Skeletal muscle tissue (tissue), 4 donors: ENCODE data around the gene DNAJB6. TPM values are rescaled to one million over a fixed set of nuclear protein-coding genes. Genes with fewer than 3 reads are reported as not detected.

Experiments
- H3K27ac ChIP-seq: one replicate; pipeline ENCODE4 v1.7.0; 2013; ENCODE audit warnings: mild to moderate bottlenecking, low read depth, low read length, inconsistent platforms
- H3K27me3 ChIP-seq, 3 donors: one replicate each; pipeline ENCODE4 v1.7.0; 2013; ENCODE audit warnings: low read length in 3 of 3; ENCODE audit not compliant: control insufficient read depth in 3 of 3, insufficient read depth in 3 of 3
- H3K36me3 ChIP-seq, 3 donors: one replicate each; pipeline ENCODE4 v1.7.0; 2013; ENCODE audit warnings: low read length in 3 of 3; ENCODE audit not compliant: control insufficient read depth in 3 of 3, insufficient read depth in 3 of 3
- H3K4me1 ChIP-seq, 3 donors: one replicate each; pipeline ENCODE4 v1.7.0; 2013; ENCODE audit warnings: low read length in 3 of 3, mild to moderate bottlenecking in 3 of 3; ENCODE audit not compliant: control insufficient read depth in 3 of 3, insufficient read depth in 3 of 3
- H3K4me3 ChIP-seq, 3 donors: one replicate each; pipeline ENCODE4 v1.7.0; 2013; ENCODE audit warnings: low read length in 3 of 3
- H3K9ac ChIP-seq, 3 donors: one replicate each; pipeline ENCODE4 v1.7.0; 2013; ENCODE audit warnings: low read length in 3 of 3, mild to moderate bottlenecking in 3 of 3, moderate library complexity in 2 of 3, low read depth in 1 of 3
- H3K9me3 ChIP-seq, 3 donors: one replicate each; pipeline ENCODE4 v1.7.0; 2013; ENCODE audit warnings: low read length in 3 of 3; ENCODE audit not compliant: control insufficient read depth in 3 of 3
- total RNA-seq: library from RNA; depleted of rRNA; stranded (reverse); fragments of >200 nt; gene quantifications from one replicate; pipeline ENCODE4 v1.2.3, GENCODE V29; 2014
- donor health status: Osteomylitis.

The DNAJB6 gene
- total RNA-seq, 1 donor from 2014 or later = 68.9 TPM

DNA sequence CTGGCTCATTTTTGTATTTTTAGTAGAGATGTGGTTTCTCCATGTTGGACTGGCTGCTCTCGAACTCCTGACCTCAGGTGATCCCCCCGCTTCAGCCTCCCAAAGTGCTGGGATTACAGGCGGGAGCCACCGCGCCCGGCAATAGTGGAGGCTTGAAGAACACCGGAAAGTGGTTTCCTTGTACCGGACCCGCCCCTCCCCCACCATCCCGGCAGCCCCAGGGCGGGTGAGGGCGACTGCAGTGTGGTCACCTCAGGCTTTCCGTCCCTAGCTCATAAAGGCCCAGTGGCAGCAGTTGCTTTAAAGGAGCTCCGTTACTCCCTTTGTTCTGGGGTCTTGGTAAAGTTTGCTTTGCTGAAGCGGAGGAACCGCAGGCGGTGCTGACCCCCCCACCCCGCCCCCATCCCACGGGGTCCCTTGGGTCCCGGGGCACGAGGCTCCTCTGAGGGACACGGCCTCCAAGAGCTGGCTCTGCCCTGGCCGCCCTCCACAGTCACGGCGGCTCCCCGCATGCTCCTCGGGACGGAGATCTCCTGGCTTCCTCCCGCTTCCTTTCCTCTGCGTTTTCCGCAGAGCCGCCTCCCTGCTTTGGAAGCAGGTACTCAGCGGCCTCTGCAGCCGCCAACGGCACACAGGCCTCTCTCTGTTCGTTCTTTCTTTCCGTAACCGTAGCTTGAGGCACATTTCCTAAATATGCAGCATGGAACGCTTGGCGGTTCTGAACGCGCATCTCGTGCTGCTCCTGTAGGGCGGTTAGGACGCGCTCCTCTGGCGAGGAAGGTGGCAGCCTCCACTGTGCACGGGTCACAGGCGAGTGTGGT, 77.3 kb downstream of the DNAJB6 start:
- Histone ChIP-seq H3K27me3 (no peaks in the 10 kb centered on the region), H3K9ac (no peak overlapping the region), H3K36me3 (peaks cover 38 to 52% (median 41%) of the 10 kb centered on the region in 3 donors), H3K27ac (no peak overlapping the region), H3K9me3 (no peaks in the 10 kb centered on the region), H3K4me3 (no peak overlapping the region), H3K4me1 (peaks cover 0 to 4% (median 0%) of the 10 kb centered on the region in 3 donors)

DNA sequence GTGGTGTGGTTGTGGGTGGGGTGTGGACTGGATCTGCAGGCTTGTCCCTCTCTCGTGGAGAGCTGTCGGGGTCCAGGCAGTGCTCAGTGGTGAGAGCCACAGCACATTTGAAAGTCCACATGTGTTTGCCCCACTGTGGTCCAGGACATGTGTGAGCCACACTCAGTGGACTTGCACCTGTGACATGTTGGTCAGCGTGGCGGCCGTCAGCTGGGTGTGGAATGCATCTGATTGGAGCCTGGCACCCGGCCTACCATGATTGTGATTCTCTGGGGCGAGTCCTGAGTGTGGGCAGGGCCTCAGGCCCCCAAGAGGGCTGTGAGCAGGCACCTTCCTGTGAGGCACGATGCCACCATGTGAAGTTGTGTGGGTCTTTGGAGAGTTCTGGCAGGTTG, 77.9 kb downstream of the DNAJB6 start:
- Histone ChIP-seq H3K9me3 (no peaks in the 10 kb centered on the region), H3K9ac (peak overlapping the region in 1 of 3 donors; percentile 16), H3K27me3 (no peaks in the 10 kb centered on the region), H3K4me3 (no peak overlapping the region), H3K27ac (no peak overlapping the region), H3K4me1 (peaks cover 0 to 4% (median 0%) of the 10 kb centered on the region in 3 donors), H3K36me3 (peaks cover 37 to 55% (median 41%) of the 10 kb centered on the region in 3 donors)

DNA sequence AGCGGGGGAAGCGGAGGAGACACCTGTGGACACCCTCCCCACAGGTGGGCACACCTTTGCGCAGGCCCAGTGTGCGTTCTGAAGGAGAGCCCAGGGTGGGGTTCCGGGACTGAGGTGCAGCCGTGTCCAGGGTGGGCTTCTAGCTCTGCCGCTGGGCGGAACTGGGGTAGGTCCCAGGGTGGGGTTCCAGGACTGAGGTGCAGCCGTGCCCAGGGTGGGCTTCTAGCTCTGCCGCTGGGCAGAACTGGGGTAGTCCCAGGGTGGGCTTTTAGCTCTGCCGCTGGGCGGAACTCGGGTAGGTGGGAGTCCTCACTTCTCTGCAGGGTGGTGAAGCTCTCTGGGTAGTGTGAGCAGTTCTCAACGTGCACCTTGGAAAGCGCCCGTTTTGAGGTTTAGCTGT, 78.7 kb downstream of the DNAJB6 start:
- Histone ChIP-seq H3K4me1 (peaks cover 0 to 4% (median 0%) of the 10 kb centered on the region in 3 donors), H3K9ac (no peak overlapping the region), H3K9me3 (no peaks in the 10 kb centered on the region), H3K4me3 (no peak overlapping the region), H3K27me3 (no peaks in the 10 kb centered on the region), H3K27ac (no peak overlapping the region), H3K36me3 (peaks cover 29 to 47% (median 36%) of the 10 kb centered on the region in 3 donors)

DNA sequence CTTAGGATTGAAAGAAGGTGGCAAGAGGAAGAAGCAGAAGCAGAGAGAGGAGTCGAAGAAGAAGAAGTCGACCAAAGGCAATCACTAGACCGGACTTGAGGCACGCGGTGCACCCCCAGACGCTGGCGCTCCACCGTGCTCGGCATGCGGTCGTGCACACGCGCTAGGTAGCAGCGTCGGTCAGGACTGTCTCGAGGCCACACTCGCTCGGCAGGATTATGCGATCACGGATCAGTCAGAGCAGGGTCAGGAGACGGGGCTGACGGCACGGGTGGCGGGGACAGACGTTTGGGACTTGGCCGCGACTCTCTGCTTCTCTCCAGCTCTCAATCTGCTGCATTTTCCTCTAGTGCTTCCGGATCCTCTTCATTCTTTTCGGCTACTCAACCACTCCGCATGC, 79.2 kb downstream of the DNAJB6 start:
- H3K27me3 ChIP-seq = no peaks in the 10 kb centered on the region
- H3K27ac ChIP-seq = no peak overlapping the region
- H3K4me1 ChIP-seq = peaks cover 0 to 4% (median 0%) of the 10 kb centered on the region in 3 donors
- H3K9ac ChIP-seq = no peak overlapping the region
- no peaks in the 10 kb centered on the region for H3K9me3 ChIP-seq
- peaks cover 28 to 45% (median 30%) of the 10 kb centered on the region in 3 donors for H3K36me3 ChIP-seq
- no peak overlapping the region for H3K4me3 ChIP-seq

DNA sequence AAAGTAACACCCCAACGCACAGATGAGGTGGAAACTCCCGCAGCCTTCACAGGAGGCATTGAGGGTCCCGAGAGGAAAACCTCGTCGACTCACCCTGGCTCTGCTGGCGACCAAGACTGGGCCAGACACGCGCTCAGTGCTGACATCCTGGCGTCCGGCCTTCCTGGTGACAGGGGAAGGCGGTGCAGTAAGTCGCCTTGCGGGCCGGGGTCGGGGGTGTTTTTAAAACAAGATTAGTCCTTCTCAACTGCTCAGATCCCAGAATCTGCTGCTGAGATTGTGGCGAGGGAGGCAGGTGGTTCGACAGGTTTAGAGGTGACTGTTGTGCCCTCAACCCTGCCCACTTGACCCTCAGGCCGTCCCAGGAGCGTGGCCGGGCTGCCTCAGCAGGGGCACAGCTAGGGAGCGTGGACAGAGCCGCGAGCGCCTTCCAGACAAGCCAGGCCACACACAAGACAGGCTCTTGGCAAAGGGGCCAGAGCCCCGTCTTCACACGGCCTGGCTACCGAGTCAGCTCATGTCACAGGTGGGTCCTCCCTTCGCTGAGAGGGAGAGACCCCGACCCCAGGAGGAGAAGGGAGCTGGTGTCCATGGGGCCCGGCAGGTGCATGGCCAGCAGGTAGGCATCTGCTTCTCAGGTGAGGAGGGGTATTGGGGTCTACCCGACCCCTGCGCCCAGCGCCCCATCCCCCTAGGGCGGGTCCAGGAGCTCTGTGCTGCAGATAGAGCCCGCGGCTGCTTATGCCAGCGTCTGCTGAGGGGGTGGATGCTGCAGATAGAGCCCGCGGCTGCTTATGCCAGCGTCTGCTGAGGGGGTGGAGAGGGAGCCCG, 81.6 kb downstream of the DNAJB6 start:
- Histone ChIP-seq H3K4me1 (peaks cover 0 to 4% (median under 1%) of the 10 kb centered on the region in 3 donors), H3K36me3 (peaks cover 27 to 40% (median 38%) of the 10 kb centered on the region in 3 donors), H3K4me3 (no peak overlapping the region), H3K9ac (no peak overlapping the region), H3K27ac (no peak overlapping the region), H3K9me3 (no peaks in the 10 kb centered on the region), H3K27me3 (no peaks in the 10 kb centered on the region)

DNA sequence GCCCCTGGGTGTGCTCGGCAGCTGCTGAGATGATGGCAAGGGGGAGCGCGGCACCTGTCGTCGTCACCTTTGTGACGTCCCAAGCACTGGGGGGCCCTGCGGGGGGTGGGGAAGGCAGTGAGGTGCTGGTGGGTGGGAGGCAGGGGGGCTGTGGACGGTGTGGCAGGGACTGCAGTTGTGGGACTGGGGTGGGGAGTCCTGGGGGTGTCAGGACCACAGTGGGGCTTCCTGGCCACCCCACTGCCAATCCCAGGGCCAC, 82.2 kb downstream of the DNAJB6 start:
- H3K9me3 ChIP-seq = no peaks in the 10 kb centered on the region
- H3K36me3 ChIP-seq = peaks cover 27 to 40% (median 38%) of the 10 kb centered on the region in 3 donors
- H3K27me3 ChIP-seq = no peaks in the 10 kb centered on the region
- no peak overlapping the region for H3K4me3 ChIP-seq
- peaks cover 0 to 6% (median 4%) of the 10 kb centered on the region in 3 donors for H3K4me1 ChIP-seq
- no peak overlapping the region for H3K27ac ChIP-seq
- no peak overlapping the region for H3K9ac ChIP-seq

DNA sequence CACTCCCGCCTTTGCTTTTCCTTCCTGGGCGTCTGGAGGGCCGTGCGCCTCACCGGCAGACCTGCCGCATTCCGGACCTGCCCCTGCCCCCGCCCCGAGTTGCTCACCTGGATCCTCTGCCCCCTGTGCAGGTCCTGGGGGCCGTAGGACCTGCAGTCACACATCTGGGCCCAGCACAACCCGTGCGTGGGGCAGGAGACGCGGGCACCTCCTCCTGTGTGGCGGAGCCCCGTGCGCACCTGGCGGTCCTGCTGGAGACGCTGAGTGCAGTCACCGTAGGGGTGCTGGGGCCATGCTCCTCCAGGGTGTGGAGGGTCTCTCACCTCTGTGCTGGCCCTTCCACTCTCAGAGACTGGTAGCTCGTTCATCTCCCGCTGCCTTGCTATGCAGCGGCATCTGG, 85.5 kb downstream of the DNAJB6 start:
- Histone ChIP-seq H3K27ac (no peak overlapping the region), H3K27me3 (no peaks in the 10 kb centered on the region), H3K4me3 (no peak overlapping the region), H3K4me1 (peaks cover 0 to 4% (median 3%) of the 10 kb centered on the region in 3 donors), H3K9ac (no peak overlapping the region), H3K9me3 (no peaks in the 10 kb centered on the region), H3K36me3 (peaks cover 8 to 20% (median 9%) of the 10 kb centered on the region in 3 donors)

DNA sequence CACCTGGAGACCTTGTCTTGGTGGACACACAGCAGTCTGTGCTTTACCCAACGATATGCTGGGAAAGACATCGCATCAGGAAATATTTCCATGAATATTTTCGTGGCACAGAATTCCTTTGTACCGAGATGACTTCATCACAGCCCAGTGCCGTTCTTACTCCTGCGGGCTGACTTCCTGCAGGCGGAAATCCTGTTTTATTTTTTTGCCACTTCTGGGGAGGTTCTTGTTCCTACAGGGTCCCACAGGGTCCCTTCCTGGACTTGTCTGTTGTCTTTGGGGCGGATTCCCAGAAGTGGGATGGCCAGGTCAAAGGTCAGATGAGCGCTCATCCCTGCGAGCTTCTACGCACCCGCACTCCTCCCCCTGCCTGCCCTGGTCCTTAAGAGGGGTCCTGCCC, 86.5 kb downstream of the DNAJB6 start:
- Histone ChIP-seq H3K9me3 (no peaks in the 10 kb centered on the region), H3K27ac (no peak overlapping the region), H3K4me1 (peaks cover 0 to 4% (median 3%) of the 10 kb centered on the region in 3 donors), H3K4me3 (no peak overlapping the region), H3K9ac (no peak overlapping the region), H3K27me3 (no peaks in the 10 kb centered on the region), H3K36me3 (peaks cover 7 to 13% (median 8%) of the 10 kb centered on the region in 3 donors)

DNA sequence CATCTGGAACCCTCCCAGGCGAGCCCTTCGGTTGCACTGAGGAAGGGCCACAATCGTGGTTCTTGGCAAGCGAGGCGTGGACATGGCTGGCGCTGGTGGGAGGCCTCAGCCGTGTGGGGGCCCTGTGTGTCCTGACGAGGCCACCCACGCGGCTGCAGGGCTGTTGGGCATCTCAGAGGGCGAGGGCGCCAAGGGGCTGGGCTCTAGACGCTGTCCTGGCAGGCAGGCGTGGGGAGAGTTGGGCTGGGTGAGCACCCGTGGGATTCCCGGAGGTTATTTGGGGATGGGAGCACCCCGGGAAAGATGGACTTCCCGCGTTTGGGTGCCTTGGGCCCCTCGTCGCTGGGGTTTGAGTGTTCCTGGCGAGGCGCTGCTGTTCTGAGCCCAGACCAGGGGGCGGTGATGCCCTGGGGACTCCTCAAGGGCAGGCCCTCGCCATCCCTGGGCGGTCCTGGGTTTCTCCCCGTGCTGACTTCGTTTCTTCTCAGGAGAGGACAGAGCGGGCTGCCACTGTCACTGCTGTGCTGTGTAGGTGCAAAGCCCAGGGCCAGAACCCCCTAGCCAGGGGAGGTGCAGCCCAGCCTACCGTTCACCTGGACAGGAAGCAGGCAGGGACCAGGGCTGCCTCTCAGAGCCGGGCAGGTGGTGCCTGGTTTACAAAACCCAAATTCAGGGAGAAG, 87.2 kb downstream of the DNAJB6 start:
- peaks cover 0 to 4% (median 3%) of the 10 kb centered on the region in 3 donors for H3K4me1 ChIP-seq
- no peak overlapping the region for H3K4me3 ChIP-seq
- H3K27me3 ChIP-seq = no peaks in the 10 kb centered on the region
- H3K36me3 ChIP-seq = peaks cover 7 to 11% (median 8%) of the 10 kb centered on the region in 3 donors
- no peak overlapping the region for H3K9ac ChIP-seq
- H3K27ac ChIP-seq = no peak overlapping the region
- H3K9me3 ChIP-seq = no peaks in the 10 kb centered on the region
